IPS-NIHi7 (cell line): ENCODE data around the gene NR2F1-AS1.

Source experiments
- DNase-seq: peaks from one replicate; pipeline ENCODE4 v3.0.0; 2012; ENCODE audit warnings: mixed read lengths; ENCODE audit errors: extremely low spot score

The NR2F1-AS1 gene

GRCh38 chr5:93385655-93386054 is 195.4 kb downstream of the NR2F1-AS1 start:
- DNase-seq: no peak

DNA sequence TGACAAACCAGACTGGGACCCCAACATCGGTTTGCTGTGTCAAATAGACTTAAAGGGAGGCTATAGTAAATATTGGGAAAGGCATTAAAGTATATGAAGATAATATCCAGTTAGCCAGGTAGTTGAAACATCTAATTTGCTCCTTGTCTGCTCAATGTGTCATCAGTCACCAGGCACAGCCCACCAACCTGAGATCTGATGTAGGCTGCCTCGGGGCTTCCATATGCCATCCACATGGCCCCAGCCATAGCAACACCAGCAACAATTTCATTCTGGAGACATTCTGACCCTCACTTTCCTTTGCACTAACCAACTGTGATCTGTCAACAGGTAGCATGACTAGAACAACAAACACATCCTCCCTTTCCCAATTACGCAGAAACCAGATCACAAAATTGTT is 196.0 kb downstream of the NR2F1-AS1 start:
- no peak for DNase-seq

GRCh38 chr5:93384026-93384425 is 197.0 kb downstream of the NR2F1-AS1 start:
- no peak for DNase-seq

- DNase-seq: no peak
These were observed 198.7 kb downstream of the NR2F1-AS1 start for GRCh38 chr5:93382188-93382825.

DNA sequence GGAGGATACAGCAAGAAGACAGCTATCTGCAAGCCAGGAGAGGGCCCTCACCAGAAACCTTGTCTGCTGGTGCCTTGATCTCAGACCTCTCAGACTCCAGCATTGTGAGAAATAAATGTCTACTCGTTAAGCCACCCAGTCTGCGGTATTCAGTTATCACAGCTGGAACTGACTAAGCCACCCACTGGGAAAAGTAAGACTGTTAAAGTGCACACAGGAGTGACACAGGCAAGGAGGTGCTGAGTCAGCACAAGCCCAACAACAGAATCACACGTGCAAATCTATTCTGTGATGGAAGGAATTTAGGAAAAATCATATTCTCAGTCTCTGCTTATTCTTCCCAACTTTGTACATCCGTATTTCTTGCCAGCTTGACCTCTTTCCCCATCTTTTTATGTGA is 200.0 kb downstream of the NR2F1-AS1 start:
- no peak for DNase-seq

GRCh38 chr5:93378073-93378472 is 202.9 kb downstream of the NR2F1-AS1 start:
- no peak for DNase-seq

- no peak for DNase-seq
These were observed 209.1 kb downstream of the NR2F1-AS1 start for GRCh38 chr5:93371893-93372292.

DNA sequence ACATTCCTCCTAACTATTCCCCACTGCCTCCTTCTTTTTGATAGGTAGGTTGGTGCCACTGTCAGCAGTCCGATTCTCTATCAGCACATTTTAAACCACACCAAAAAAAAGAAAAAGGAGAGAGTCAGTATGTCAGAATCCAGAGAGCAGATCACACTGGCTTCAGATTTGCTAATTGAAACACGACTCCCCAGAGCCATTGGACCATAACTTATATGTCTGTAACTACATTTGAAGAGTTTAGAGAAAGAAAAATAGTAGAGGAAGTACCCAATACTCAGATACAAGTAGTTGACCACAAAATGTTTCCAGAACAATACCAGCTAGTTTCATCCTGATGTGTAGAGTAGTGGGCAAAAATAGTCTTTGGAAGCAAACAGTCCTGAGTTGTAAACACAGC is 216.6 kb downstream of the NR2F1-AS1 start:
- DNase-seq: no peak

GRCh38 chr5:93360436-93361088 is 220.5 kb downstream of the NR2F1-AS1 start:
- no peak for DNase-seq

GRCh38 chr5:93359960-93360305 is 221.1 kb downstream of the NR2F1-AS1 start:
- DNase-seq: no peak
